Suprapubic skin (tissue), 3 donors: ENCODE measurements around the gene FKBP5.

Experiments used
- CTCF ChIP-seq, 2 donors: fragments of 200-600 bp in 1 of 2; fragments of 450-650 bp in 1 of 2; sonication (generic) in 1 of 2; IDR thresholded peaks; one replicate each; pipeline ENCODE4 v1.5.1; 2016 to 2019; ENCODE audit warnings: antibody characterized with exemption in 2 of 2, mild to moderate bottlenecking in 1 of 2, moderate library complexity in 1 of 2
- EP300 ChIP-seq: sonication (generic); formaldehyde crosslinking; IDR thresholded peaks from one replicate; pipeline ENCODE4 v1.6.1; 2017; ENCODE audit warnings: antibody characterized with exemption

- TF ChIP-seq CTCF (IDR thresholded peaks at IDR 0.05) = no peak
- TF ChIP-seq EP300 = no peak
Measured at GRCh38 chr6:35580836-35581235, 107.9 kb downstream of the FKBP5 start.
